NB4 (cell line): ENCODE measurements around the gene YLPM1.

ENCODE experiments used
- MYC ChIP-seq: IDR thresholded peaks from 2 replicates; pipeline ENCODE4 v1.6.1; 2011; ENCODE audit warnings: low read depth, low read length
- TF ChIP-seq, protein P1 (sequence below): IDR thresholded peaks from one replicate; pipeline ENCODE4 v1.5.1; 2012; ENCODE audit warnings: low read depth, low read length

DNA sequence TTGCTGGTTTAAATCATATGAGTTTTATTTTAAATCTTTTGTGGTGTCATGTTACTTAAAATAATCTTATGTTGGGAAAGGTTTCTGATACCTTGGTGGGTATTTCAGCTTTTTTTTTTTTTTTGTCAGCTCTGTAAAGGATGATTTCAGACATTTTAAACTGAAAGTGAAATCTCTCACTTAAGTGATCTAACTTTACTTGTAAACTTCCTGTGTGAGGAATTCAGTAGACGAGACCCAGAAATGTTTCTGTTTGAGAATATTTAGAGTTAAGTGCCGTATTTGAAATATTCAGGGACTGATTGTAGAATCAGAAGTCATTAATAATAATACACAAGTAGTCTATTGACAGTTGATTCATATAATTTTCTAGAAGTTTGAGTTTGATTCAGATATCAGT, 75.0 kb downstream of the YLPM1 start:
- TF ChIP-seq, protein P1, sequence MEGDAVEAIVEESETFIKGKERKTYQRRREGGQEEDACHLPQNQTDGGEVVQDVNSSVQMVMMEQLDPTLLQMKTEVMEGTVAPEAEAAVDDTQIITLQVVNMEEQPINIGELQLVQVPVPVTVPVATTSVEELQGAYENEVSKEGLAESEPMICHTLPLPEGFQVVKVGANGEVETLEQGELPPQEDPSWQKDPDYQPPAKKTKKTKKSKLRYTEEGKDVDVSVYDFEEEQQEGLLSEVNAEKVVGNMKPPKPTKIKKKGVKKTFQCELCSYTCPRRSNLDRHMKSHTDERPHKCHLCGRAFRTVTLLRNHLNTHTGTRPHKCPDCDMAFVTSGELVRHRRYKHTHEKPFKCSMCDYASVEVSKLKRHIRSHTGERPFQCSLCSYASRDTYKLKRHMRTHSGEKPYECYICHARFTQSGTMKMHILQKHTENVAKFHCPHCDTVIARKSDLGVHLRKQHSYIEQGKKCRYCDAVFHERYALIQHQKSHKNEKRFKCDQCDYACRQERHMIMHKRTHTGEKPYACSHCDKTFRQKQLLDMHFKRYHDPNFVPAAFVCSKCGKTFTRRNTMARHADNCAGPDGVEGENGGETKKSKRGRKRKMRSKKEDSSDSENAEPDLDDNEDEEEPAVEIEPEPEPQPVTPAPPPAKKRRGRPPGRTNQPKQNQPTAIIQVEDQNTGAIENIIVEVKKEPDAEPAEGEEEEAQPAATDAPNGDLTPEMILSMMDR = no peak
- TF ChIP-seq MYC = no peak
